GM21515 (cell line): ENCODE results near the gene SCYGR5.
"Not testable (repeated sequence)": the region's sequence is repeated elsewhere in the genome, so short reads cannot be mapped to it uniquely, and the experiment has no call there.

Experiments
- ATAC-seq: cut with Tn5 transposase; IDR thresholded peaks from one replicate; pipeline ENCODE4 v1.9.1; 2021; ENCODE audit not compliant: unreplicated experiment

The SCYGR5 gene

GRCh38 chr2:227666631-227667170 is at the start of gene SCYGR5:
Gene SCYGR5, plus strand, starts transcription at chr2:227666804. Its CDS starts 0 bp downstream, at chr2:227666804.
- ATAC-seq = not testable (repeated sequence)

GRCh38 chr2:227617316-227618230 is 49.0 kb upstream of the SCYGR5 start, which contains the start of gene SCYGR4:
Gene SCYGR4, plus strand, starts transcription at chr2:227617498. Its CDS starts 0 bp downstream, at chr2:227617498.
- no peak for ATAC-seq

- no peak for ATAC-seq
Observed at GRCh38 chr2:227623226-227623625, 43.4 kb upstream of the SCYGR5 start.

- ATAC-seq = no peak
Observed at GRCh38 chr2:227625420-227625819, 41.2 kb upstream of the SCYGR5 start.

- no peak for ATAC-seq
Observed at GRCh38 chr2:227626580-227627151, 39.9 kb upstream of the SCYGR5 start.

GRCh38 chr2:227627769-227628168 is 38.8 kb upstream of the SCYGR5 start:
- ATAC-seq = peak; percentile 99

GRCh38 chr2:227629435-227629834 is 37.2 kb upstream of the SCYGR5 start:
- ATAC-seq = no peak

GRCh38 chr2:227630322-227630721 is 36.3 kb upstream of the SCYGR5 start:
- ATAC-seq = no peak

- no peak for ATAC-seq
Observed at GRCh38 chr2:227632827-227633226, 33.8 kb upstream of the SCYGR5 start.

GRCh38 chr2:227634201-227634600 is 32.4 kb upstream of the SCYGR5 start:
- no peak for ATAC-seq

- ATAC-seq = no peak
Observed at GRCh38 chr2:227642656-227643055, 23.9 kb upstream of the SCYGR5 start.

- no peak for ATAC-seq
Observed at GRCh38 chr2:227643990-227644551, 22.5 kb upstream of the SCYGR5 start.

- ATAC-seq = no peak
Observed at GRCh38 chr2:227653419-227653818, 13.2 kb upstream of the SCYGR5 start.

GRCh38 chr2:227654426-227654825 is 12.2 kb upstream of the SCYGR5 start:
- ATAC-seq = no peak

- no peak for ATAC-seq
Observed at GRCh38 chr2:227655454-227655853, 11.2 kb upstream of the SCYGR5 start.

GRCh38 chr2:227657199-227657845 is 9.3 kb upstream of the SCYGR5 start:
- ATAC-seq = no peak

- no peak for ATAC-seq
Observed at GRCh38 chr2:227661025-227661649, 5.5 kb upstream of the SCYGR5 start.

GRCh38 chr2:227661827-227662226 is 4.8 kb upstream of the SCYGR5 start:
- no peak for ATAC-seq

GRCh38 chr2:227665189-227665940 is 1.2 kb upstream of the SCYGR5 start:
- ATAC-seq = no peak
